GM18508 (cell line): ENCODE data around the gene BMAL1.
"Not testable (repeated sequence)": the region's sequence is repeated elsewhere in the genome, so short reads cannot be mapped to it uniquely, and the experiment has no call there.

Source experiments
- ATAC-seq: cut with Tn5 transposase; IDR thresholded peaks from one replicate; pipeline ENCODE4 v1.9.1; 2021; ENCODE audit warnings: moderate number of reproducible peaks; ENCODE audit not compliant: insufficient read depth, unreplicated experiment

BMAL1 gene

GRCh38 chr11:13433437-13433836 lies 155.8 kb downstream of the BMAL1 start:
- ATAC-seq, result no peak

- no peak for ATAC-seq
Measured at GRCh38 chr11:13434247-13435205, 156.9 kb downstream of the BMAL1 start.

- ATAC-seq, result not testable (repeated sequence)
Measured at GRCh38 chr11:13436836-13437235, 159.2 kb downstream of the BMAL1 start.
